Smooth muscle cell (in vitro differentiated cells): ENCODE data around the gene TMEM244. TPM values are rescaled to one million over a fixed set of nuclear protein-coding genes. Genes with fewer than 3 reads are reported as not detected.

Source experiments
- DNase-seq: peaks from one replicate; lab custom pipeline; 2025; ENCODE audit not compliant: unreplicated experiment; lab: John Stamatoyannopoulos, UW
- H2AFZ ChIP-seq: fragments of 200-600 bp; sonication (generic); 2 replicates; pipeline ENCODE4 v1.6.0; 2016; ENCODE audit warnings: antibody characterized with exemption, low read depth, mild to moderate bottlenecking
- H3F3A ChIP-seq: fragments of 200-600 bp; sonication (generic); 2 replicates; pipeline ENCODE4 v1.6.0; 2017; ENCODE audit warnings: antibody characterized with exemption, low read depth
- H3K27ac ChIP-seq: fragments of 200-600 bp; sonication (generic); 2 replicates; pipeline ENCODE4 v1.5.1; 2016; ENCODE audit warnings: low read depth, mild to moderate bottlenecking
- H3K27me3 ChIP-seq: fragments of 200-600 bp; sonication (generic); 2 replicates; pipeline ENCODE4 v1.6.1; 2016; ENCODE audit warnings: low read depth, mild to moderate bottlenecking
- H3K36me3 ChIP-seq: fragments of 200-600 bp; sonication (generic); 2 replicates; pipeline ENCODE4 v1.5.1; 2016; ENCODE audit warnings: low read depth
- H3K4me1 ChIP-seq: fragments of 200-600 bp; sonication (generic); 2 replicates; pipeline ENCODE4 v1.5.1; 2016; ENCODE audit warnings: low read depth
- H3K4me2 ChIP-seq: fragments of 200-600 bp; sonication (generic); 2 replicates; pipeline ENCODE4 v1.6.0; 2016; ENCODE audit warnings: mild to moderate bottlenecking
- H3K4me3 ChIP-seq: fragments of 200-600 bp; sonication (generic); 2 replicates; pipeline ENCODE4 v1.5.1; 2016; ENCODE audit warnings: mild to moderate bottlenecking
- H3K79me2 ChIP-seq: fragments of 200-600 bp; sonication (generic); 2 replicates; pipeline ENCODE4 v1.6.0; 2016; ENCODE audit warnings: low read depth, mild to moderate bottlenecking
- H3K9ac ChIP-seq: fragments of 200-600 bp; sonication (generic); 2 replicates; pipeline ENCODE4 v1.6.0; 2016; ENCODE audit warnings: low read depth
- H3K9me3 ChIP-seq: fragments of 200-600 bp; sonication (generic); replicated peaks from 2 replicates; pipeline ENCODE4 v1.5.1; 2016; ENCODE audit warnings: low read depth
- H4K20me1 ChIP-seq: fragments of 200-600 bp; sonication (generic); 2 replicates; pipeline ENCODE4 v1.6.0; 2016; ENCODE audit warnings: low read depth
- CTCF ChIP-seq: fragments of 200-600 bp; sonication (generic); IDR thresholded peaks from 2 replicates; pipeline ENCODE4 v1.5.1; 2017; ENCODE audit warnings: borderline replicate concordance, mild to moderate bottlenecking, antibody characterized with exemption; ENCODE audit not compliant: insufficient read depth, poor library complexity, severe bottlenecking
- WGBS: methylation state at CpG from one replicate; pipeline ENCODE4 v1.1.7; 2016; ENCODE audit warnings: low lambda C conversion rate; 5-methylcytosine and 5-hydroxymethylcytosine counted together
- polyA plus RNA-seq: library from polyadenylated mRNA; unstranded; fragments of >200 nt; fragmentation: Nextera tagmentation; extraction: Ambion mirVana; gene quantifications from 2 replicates; pipeline ENCODE4 v1.2.1, GENCODE V29; 2016
- total RNA-seq: library from RNA; depleted of rRNA; stranded (reverse); fragments of >200 nt; gene quantifications from 2 replicates; pipeline ENCODE4 v1.2.3, GENCODE V29; 2014

TMEM244 gene
- total and polyA plus RNA-seq, 2 experiments from 2014 or later: not detected

- DNase-seq: no peak
- no peak overlapping the region for H2AFZ ChIP-seq
- 73% methylated on average over 5 of the region's 5 CpGs for WGBS
Measured at GRCh38 chr6:129852257-129852858, 8.8 kb downstream of the TMEM244 start.

GRCh38 chr6:129849456-129849855, 11.7 kb downstream of the TMEM244 start:
- no peak for TF ChIP-seq CTCF
- Histone ChIP-seq H3K36me3 (no peaks in the 10 kb centered on the region), H3K9ac (no peak overlapping the region), H3K4me2 (no peak overlapping the region), H3K9me3 (no peaks in the 10 kb centered on the region), H3K4me1 (no peaks in the 10 kb centered on the region), H2AFZ (no peak overlapping the region), H4K20me1 (no peaks in the 10 kb centered on the region), H3F3A (peaks cover 8% of the 10 kb centered on the region), H3K4me3 (no peak overlapping the region), H3K27me3 (no peaks in the 10 kb centered on the region), H3K27ac (no peak overlapping the region), H3K79me2 (no peaks in the 10 kb centered on the region)
- 94% methylated on average over 3 of the region's 3 CpGs for WGBS
- no peak for DNase-seq

More at GRCh38 chr6:129852257-129852858, 8.8 kb downstream of the TMEM244 start:
- H3K4me1 ChIP-seq: no peaks in the 10 kb centered on the region
- no peaks in the 10 kb centered on the region for H3K36me3 ChIP-seq
- H4K20me1 ChIP-seq: no peaks in the 10 kb centered on the region
- H3F3A ChIP-seq: peaks cover 8% of the 10 kb centered on the region
- TF ChIP-seq CTCF: no peak
- H3K9ac ChIP-seq: no peak overlapping the region
- no peak overlapping the region for H3K4me3 ChIP-seq
- no peaks in the 10 kb centered on the region for H3K79me2 ChIP-seq
- no peak overlapping the region for H3K27ac ChIP-seq
- no peak overlapping the region for H3K4me2 ChIP-seq
- H3K9me3 ChIP-seq: no peaks in the 10 kb centered on the region
- H3K27me3 ChIP-seq: no peaks in the 10 kb centered on the region

- Histone ChIP-seq H3K36me3 (no peaks in the 10 kb centered on the region), H2AFZ (no peak overlapping the region), H3K4me3 (no peak overlapping the region), H3K9me3 (no peaks in the 10 kb centered on the region), H3K4me2 (peak overlapping the region; percentile 2), H3K27me3 (no peaks in the 10 kb centered on the region), H3K27ac (no peak overlapping the region), H4K20me1 (no peaks in the 10 kb centered on the region), H3K9ac (no peak overlapping the region), H3F3A (no peaks in the 10 kb centered on the region), H3K4me1 (no peaks in the 10 kb centered on the region), H3K79me2 (no peaks in the 10 kb centered on the region)
- DNase-seq: no peak
- TF ChIP-seq CTCF: no peak
Measured at GRCh38 chr6:129846761-129847160, 14.4 kb downstream of the TMEM244 start.

- Histone ChIP-seq H3K79me2 (no peaks in the 10 kb centered on the region), H4K20me1 (no peaks in the 10 kb centered on the region), H3K9me3 (no peaks in the 10 kb centered on the region), H3K4me1 (no peaks in the 10 kb centered on the region), H3K27me3 (no peaks in the 10 kb centered on the region), H3F3A (no peaks in the 10 kb centered on the region), H3K4me3 (no peak overlapping the region), H3K9ac (no peak overlapping the region), H3K27ac (no peak overlapping the region), H3K4me2 (no peak overlapping the region), H2AFZ (no peak overlapping the region), H3K36me3 (no peaks in the 10 kb centered on the region)
- DNase-seq: no peak
- no peak for TF ChIP-seq CTCF
- 96% methylated on average over 2 of the region's 2 CpGs for WGBS
Measured at GRCh38 chr6:129845696-129846095, 15.4 kb downstream of the TMEM244 start.
